Tibial artery (tissue), 4 donors: ENCODE measurements around the gene OSBPL3.

Experiments
- DNase-seq, 2 donors: peaks; one replicate each; pipeline ENCODE4 v3.0.0-alpha.2; 2019
- H3K27ac ChIP-seq, 2 donors: fragments of 200-600 bp; sonication (generic) in 1 of 2; 1 replicate in 1 of 2; 2 replicates in 1 of 2; pipeline ENCODE4 v1.5.1; 2018 to 2019; ENCODE audit warnings: mild to moderate bottlenecking in 1 of 2
- H3K27me3 ChIP-seq, 2 donors: fragments of 200-600 bp; sonication (generic) in 1 of 2; one replicate each; pipeline versions ENCODE4 v1.5.1 to v1.6.0; 2016 to 2019
- H3K36me3 ChIP-seq, 3 donors: fragments of 200-600 bp; sonication (generic) in 2 of 3; one replicate each; pipeline ENCODE4 v1.5.1; 2016 to 2019; ENCODE audit warnings: mild to moderate bottlenecking in 2 of 3
- H3K4me1 ChIP-seq, 4 donors: fragments of 200-600 bp; sonication (generic) in 2 of 4; 1 replicate in 3 of 4; 2 replicates in 1 of 4; pipeline ENCODE4 v1.5.1; 2016 to 2019
- H3K4me3 ChIP-seq, 2 donors: fragments of 200-600 bp; sonication (generic) in 1 of 2; 1 replicate in 1 of 2; 2 replicates in 1 of 2; pipeline ENCODE4 v1.5.1; 2018 to 2019; ENCODE audit warnings: mild to moderate bottlenecking in 2 of 2
- H3K9me3 ChIP-seq, 3 donors: fragments of 200-600 bp; sonication (generic) in 1 of 3; one replicate each; pipeline ENCODE4 v1.5.1; 2016 to 2019
- intact Hi-C: fragments of 100-400 bp; cut with DNase I; formaldehyde crosslinking; loops from one replicate; pipeline ENCODE4 v1.15.0; 2023; ENCODE audit warnings: low total_unique reads
- TF ChIP-seq, protein P1 (sequence below), 2 experiments: fragments of 200-600 bp in 1 of 2; fragments of 450-650 bp in 1 of 2; IDR thresholded peaks; one replicate each; pipeline ENCODE4 v1.5.1; 2017 to 2019; ENCODE audit warnings: antibody characterized with exemption in 2 of 2, mild to moderate bottlenecking in 1 of 2, moderate library complexity in 1 of 2

The OSBPL3 gene

DNA sequence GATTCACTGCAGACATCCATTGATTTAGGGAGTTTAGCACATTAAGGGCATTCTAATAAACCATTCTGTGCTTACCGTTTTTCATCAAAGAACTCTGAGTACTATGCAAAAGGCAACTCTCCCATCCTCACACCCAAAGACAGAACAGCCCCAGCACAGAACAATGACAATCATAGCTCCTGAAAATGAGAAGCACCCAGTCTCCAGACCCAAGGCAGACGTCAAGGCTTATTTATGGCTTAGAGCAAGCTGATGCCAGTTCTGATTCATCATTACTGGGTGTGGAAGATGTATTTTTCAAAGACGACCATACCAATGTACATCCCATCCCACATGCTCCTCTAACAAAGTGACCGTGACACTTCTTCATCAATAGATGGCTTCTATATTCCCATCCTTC is 67.6 kb downstream of the OSBPL3 start:
- no peaks in the 10 kb centered on the region for H3K36me3 ChIP-seq
- no peaks in the 10 kb centered on the region for H3K27me3 ChIP-seq
- TF ChIP-seq, protein P1, sequence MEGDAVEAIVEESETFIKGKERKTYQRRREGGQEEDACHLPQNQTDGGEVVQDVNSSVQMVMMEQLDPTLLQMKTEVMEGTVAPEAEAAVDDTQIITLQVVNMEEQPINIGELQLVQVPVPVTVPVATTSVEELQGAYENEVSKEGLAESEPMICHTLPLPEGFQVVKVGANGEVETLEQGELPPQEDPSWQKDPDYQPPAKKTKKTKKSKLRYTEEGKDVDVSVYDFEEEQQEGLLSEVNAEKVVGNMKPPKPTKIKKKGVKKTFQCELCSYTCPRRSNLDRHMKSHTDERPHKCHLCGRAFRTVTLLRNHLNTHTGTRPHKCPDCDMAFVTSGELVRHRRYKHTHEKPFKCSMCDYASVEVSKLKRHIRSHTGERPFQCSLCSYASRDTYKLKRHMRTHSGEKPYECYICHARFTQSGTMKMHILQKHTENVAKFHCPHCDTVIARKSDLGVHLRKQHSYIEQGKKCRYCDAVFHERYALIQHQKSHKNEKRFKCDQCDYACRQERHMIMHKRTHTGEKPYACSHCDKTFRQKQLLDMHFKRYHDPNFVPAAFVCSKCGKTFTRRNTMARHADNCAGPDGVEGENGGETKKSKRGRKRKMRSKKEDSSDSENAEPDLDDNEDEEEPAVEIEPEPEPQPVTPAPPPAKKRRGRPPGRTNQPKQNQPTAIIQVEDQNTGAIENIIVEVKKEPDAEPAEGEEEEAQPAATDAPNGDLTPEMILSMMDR (IDR thresholded peaks at IDR 0.05): no peak
- H3K27ac ChIP-seq: no peak overlapping the region
- H3K4me3 ChIP-seq: no peak overlapping the region
- no peaks in the 10 kb centered on the region for H3K4me1 ChIP-seq
- intact Hi-C loops: no loop called here
- no peak for DNase-seq
- no peaks in the 10 kb centered on the region for H3K9me3 ChIP-seq

DNA sequence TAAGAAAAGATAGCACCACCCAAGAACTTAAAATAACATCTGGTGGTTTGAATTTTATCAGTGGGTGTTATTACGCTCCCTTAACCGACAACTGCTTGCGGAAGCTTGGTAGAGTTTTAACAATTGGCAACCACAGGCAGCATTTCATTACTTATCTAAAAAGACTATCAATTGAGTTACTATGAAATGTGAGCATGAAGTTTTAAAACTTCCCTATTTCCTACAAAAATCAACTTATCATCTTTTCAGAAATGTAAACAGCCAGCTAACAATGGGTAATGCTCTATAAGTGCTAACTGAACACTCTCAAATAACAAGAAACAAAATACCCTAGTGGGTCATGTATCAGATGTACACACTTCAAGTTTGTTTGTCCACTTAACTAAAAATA is 68.8 kb downstream of the OSBPL3 start:
- no peaks in the 10 kb centered on the region for H3K27me3 ChIP-seq
- no peak for DNase-seq
- no peak overlapping the region for H3K4me3 ChIP-seq
- intact Hi-C loops: no loop called here
- no peaks in the 10 kb centered on the region for H3K4me1 ChIP-seq
- H3K36me3 ChIP-seq: no peaks in the 10 kb centered on the region
- H3K9me3 ChIP-seq: no peaks in the 10 kb centered on the region
- TF ChIP-seq, protein P1 (IDR thresholded peaks at IDR 0.05): no peak
- H3K27ac ChIP-seq: no peak overlapping the region

DNA sequence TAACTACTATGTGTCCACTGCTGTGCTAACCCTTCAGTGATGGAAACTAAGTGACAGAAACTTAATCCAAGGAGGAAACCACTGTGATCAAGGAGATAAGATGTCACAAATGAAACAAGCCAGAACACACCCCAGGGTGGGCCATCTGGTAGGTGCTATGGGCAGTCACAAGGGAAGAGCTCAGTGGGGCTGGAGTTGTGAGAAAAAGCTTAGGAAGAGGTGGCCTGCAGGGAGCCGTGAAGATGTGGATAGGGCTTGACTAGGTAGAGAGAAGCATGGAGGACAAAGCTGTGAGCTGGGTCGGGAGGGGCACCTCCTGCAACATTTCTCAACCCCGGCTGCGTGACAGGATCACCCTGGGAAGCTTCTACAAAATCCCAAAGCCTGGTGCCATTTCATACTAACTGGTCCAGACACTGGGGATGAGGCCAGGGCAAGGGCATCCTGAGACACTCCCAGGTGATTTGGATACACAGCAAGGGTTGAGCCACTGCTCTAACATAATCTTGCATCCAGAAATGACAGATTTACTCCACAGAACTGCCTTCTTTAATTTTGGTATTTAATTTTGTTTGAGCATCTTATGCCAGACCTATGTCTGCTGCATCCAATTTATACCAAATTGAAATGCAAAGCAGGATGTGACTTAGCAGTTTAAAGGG is 69.3 kb downstream of the OSBPL3 start:
- TF ChIP-seq, protein P1 (IDR thresholded peaks at IDR 0.05): no peak
- H3K36me3 ChIP-seq: no peaks in the 10 kb centered on the region
- H3K27me3 ChIP-seq: no peaks in the 10 kb centered on the region
- H3K4me1 ChIP-seq: no peaks in the 10 kb centered on the region
- H3K9me3 ChIP-seq: no peaks in the 10 kb centered on the region
- DNase-seq: no peak
- no peak overlapping the region for H3K27ac ChIP-seq
- no peak overlapping the region for H3K4me3 ChIP-seq
- intact Hi-C loops: no loop called here

DNA sequence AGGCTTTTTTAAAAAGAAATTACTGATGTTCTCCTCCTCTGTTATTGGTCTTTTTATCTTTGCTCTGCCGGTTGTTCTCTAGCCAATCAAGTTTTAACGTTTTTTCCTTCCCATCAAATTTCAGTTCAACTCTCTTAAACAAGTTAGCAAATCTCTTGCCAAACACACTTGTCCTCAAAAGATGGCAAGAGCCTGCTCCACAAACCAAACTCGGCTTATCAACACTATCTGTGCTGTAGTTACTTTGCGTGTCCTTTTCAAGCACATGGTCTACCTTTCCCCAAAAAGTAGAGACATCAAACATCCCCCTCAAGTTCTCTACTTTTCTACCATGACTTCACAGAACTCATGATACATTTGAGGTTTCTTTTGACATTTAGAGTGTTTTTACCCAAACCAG is 71.3 kb downstream of the OSBPL3 start:
- no peak for DNase-seq
- Histone ChIP-seq H3K36me3 (no peaks in the 10 kb centered on the region), H3K27me3 (no peaks in the 10 kb centered on the region), H3K4me1 (no peaks in the 10 kb centered on the region), H3K4me3 (no peak overlapping the region), H3K9me3 (no peaks in the 10 kb centered on the region), H3K27ac (no peak overlapping the region)
- intact Hi-C loops: no loop called here
- TF ChIP-seq, protein P1 (IDR thresholded peaks at IDR 0.05): no peak

DNA sequence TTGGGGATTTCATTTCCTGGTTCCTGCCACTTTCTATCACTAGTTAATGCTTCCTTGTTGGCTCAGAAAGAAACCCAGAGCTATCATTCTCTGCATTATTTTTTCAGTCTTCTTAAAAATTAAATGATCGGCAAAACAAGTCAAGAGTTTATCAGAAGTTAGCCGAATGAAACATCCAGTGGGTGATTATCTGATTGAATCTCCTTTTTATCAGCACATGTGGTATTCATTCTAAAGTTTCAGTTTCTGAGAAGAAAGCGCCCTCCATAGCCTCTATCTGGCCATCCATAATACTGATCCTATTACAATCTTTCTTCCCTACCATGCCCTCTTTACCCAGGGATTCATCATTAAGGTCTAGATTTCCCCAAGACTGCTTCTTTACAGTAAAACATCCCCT is 71.8 kb downstream of the OSBPL3 start:
- no peaks in the 10 kb centered on the region for H3K9me3 ChIP-seq
- TF ChIP-seq, protein P1 (IDR thresholded peaks at IDR 0.05): no peak
- no peaks in the 10 kb centered on the region for H3K4me1 ChIP-seq
- H3K36me3 ChIP-seq: no peaks in the 10 kb centered on the region
- no peak for DNase-seq
- intact Hi-C loops: no loop called here
- no peak overlapping the region for H3K27ac ChIP-seq
- H3K27me3 ChIP-seq: no peaks in the 10 kb centered on the region
- H3K4me3 ChIP-seq: no peak overlapping the region
